ENCODE results near the gene RHBDF2. TPM values are rescaled to one million over a fixed set of nuclear protein-coding genes. Genes with fewer than 3 reads are reported as not detected.
"Not testable (repeated sequence)": the region's sequence is repeated elsewhere in the genome, so short reads cannot be mapped to it uniquely, and the experiment has no call there.

The RHBDF2 gene
- total and polyA plus RNA-seq, 4 donors, result 2.6 to 45.0 (median 21.0) TPM

GRCh38 chr17:76534831-76535732, 33.9 kb upstream of the RHBDF2 start:
- whole genome bisulfite sequencing, 2 donors, result 90% methylated on average over 7 of the region's 7 CpGs
- DNase-seq (peak in 1 of 2 donors; percentile 68), ATAC-seq (ENCODE audit: low FRiP score) (no peak)
- intact Hi-C loops (cut with DNase I), result no loop called here
- Histone ChIP-seq H3K27me3 (ENCODE audit: control insufficient read depth in 1 of 2, insufficient read depth in 2 of 2, low read length in 1 of 2) (no peaks in the 10 kb centered on the region), H3K27ac (ENCODE audit: low read depth in 1 of 2, low read length in 2 of 2) (no peak overlapping the region), H3K9me3 (ENCODE audit: control insufficient read depth, low read length) (no peaks in the 10 kb centered on the region), H3K4me3 (ENCODE audit: low read length in 2 of 2) (no peak overlapping the region), H3K4me1 (ENCODE audit: control insufficient read depth in 1 of 2, insufficient read depth in 2 of 2, low read length in 2 of 2) (no peaks in the 10 kb centered on the region), H3K36me3 (ENCODE audit: control insufficient read depth in 1 of 2, insufficient read depth in 2 of 2, low read length in 1 of 2) (no peaks in the 10 kb centered on the region)

GRCh38 chr17:76533640-76534359, 32.6 kb upstream of the RHBDF2 start:
- DNase-seq; H3K4me1 ChIP-seq (ENCODE audit: control insufficient read depth in 1 of 2, insufficient read depth in 2 of 2, low read length in 2 of 2); H3K36me3 ChIP-seq (ENCODE audit: control insufficient read depth in 1 of 2, insufficient read depth in 2 of 2, low read length in 1 of 2); ATAC-seq (ENCODE audit: low FRiP score); H3K27me3 ChIP-seq (ENCODE audit: control insufficient read depth in 1 of 2, insufficient read depth in 2 of 2, low read length in 1 of 2); H3K4me3 ChIP-seq (ENCODE audit: low read length in 2 of 2); H3K27ac ChIP-seq (ENCODE audit: low read depth in 1 of 2, low read length in 2 of 2); H3K9me3 ChIP-seq (ENCODE audit: control insufficient read depth, low read length); intact Hi-C loops (cut with DNase I): not testable (repeated sequence)
- 95 to 97% methylated on average over 9 of the region's 9 CpGs for WGBS, 2 donors

GRCh38 chr17:76532072-76532651, 30.9 kb upstream of the RHBDF2 start:
- Histone ChIP-seq H3K27ac (ENCODE audit: low read depth in 1 of 2, low read length in 2 of 2) (no peak overlapping the region), H3K9me3 (ENCODE audit: control insufficient read depth, low read length) (no peaks in the 10 kb centered on the region), H3K36me3 (ENCODE audit: control insufficient read depth in 1 of 2, insufficient read depth in 2 of 2, low read length in 1 of 2) (no peaks in the 10 kb centered on the region), H3K4me1 (ENCODE audit: control insufficient read depth in 1 of 2, insufficient read depth in 2 of 2, low read length in 2 of 2) (no peaks in the 10 kb centered on the region), H3K4me3 (ENCODE audit: low read length in 2 of 2) (no peak overlapping the region), H3K27me3 (ENCODE audit: control insufficient read depth in 1 of 2, insufficient read depth in 2 of 2, low read length in 1 of 2) (no peaks in the 10 kb centered on the region)
- 92 to 96% methylated on average over 8 of the region's 8 CpGs for WGBS, 2 donors
- DNase-seq, result no peak
- ATAC-seq (ENCODE audit: low FRiP score), result no peak
- intact Hi-C loops (cut with DNase I), result no loop called here

- ATAC-seq (ENCODE audit: low FRiP score), result no peak
- Histone ChIP-seq H3K4me1 (ENCODE audit: control insufficient read depth in 1 of 2, insufficient read depth in 2 of 2, low read length in 2 of 2) (no peaks in the 10 kb centered on the region), H3K27ac (ENCODE audit: low read depth in 1 of 2, low read length in 2 of 2) (no peak overlapping the region), H3K9me3 (ENCODE audit: control insufficient read depth, low read length) (no peaks in the 10 kb centered on the region), H3K27me3 (ENCODE audit: control insufficient read depth in 1 of 2, insufficient read depth in 2 of 2, low read length in 1 of 2) (no peaks in the 10 kb centered on the region), H3K36me3 (ENCODE audit: control insufficient read depth in 1 of 2, insufficient read depth in 2 of 2, low read length in 1 of 2) (no peaks in the 10 kb centered on the region), H3K4me3 (ENCODE audit: low read length in 2 of 2) (no peak overlapping the region)
- DNase-seq, result no peak
- 89 to 92% methylated on average over 18 of the region's 18 CpGs for WGBS, 2 donors
- intact Hi-C loops (cut with DNase I), result no loop called here
These were observed 30.3 kb upstream of the RHBDF2 start for GRCh38 chr17:76531486-76532038.

DNA sequence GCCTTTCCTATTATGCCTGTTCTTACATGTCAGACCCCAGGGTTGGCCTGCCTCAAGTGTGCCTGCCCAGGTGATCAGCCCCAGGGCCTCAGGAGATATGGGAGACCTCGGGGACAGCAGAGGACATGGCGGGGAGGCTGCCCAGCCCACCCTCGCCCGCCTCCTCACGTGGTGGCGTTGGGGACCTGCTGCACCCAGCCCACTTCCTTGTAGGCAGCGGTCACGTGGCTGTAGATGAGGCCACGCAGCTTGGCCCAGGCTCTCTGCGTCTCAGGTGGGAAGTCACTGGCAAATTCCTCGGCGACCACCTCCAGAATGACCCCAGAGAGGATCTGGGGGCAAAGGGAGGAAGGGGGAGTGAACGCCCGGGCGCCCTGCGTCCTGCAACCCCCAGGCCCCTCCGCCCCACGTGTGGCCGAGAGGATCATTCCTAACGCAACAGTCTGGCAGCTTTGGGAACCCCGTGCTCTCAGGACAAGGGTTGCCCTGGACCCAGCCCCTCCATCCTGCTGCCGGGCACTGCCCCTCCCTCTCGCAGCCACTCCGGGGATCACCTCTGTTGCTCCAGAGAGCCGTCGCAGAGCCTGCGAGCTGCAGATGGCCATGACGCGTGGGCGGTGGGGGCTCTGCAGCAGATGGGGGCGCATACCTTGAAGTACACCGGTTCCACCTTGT, 29.7 kb upstream of the RHBDF2 start:
- Histone ChIP-seq H3K36me3 (ENCODE audit: control insufficient read depth in 1 of 2, insufficient read depth in 2 of 2, low read length in 1 of 2) (no peaks in the 10 kb centered on the region), H3K9me3 (ENCODE audit: control insufficient read depth, low read length) (no peaks in the 10 kb centered on the region), H3K4me1 (ENCODE audit: control insufficient read depth in 1 of 2, insufficient read depth in 2 of 2, low read length in 2 of 2) (no peaks in the 10 kb centered on the region), H3K4me3 (ENCODE audit: low read length in 2 of 2) (no peak overlapping the region), H3K27ac (ENCODE audit: low read depth in 1 of 2, low read length in 2 of 2) (no peak overlapping the region), H3K27me3 (ENCODE audit: control insufficient read depth in 1 of 2, insufficient read depth in 2 of 2, low read length in 1 of 2) (no peaks in the 10 kb centered on the region)
- WGBS, 2 donors, result 91 to 95% methylated on average over 29 to 32 of the region's 32 CpGs
- no peak for ATAC-seq (ENCODE audit: low FRiP score)
- intact Hi-C loops (cut with DNase I), result no loop called here
- DNase-seq, result peak in 1 of 2 donors; percentile 67

GRCh38 chr17:76530095-76530723, 29.0 kb upstream of the RHBDF2 start:
- Histone ChIP-seq H3K9me3 (ENCODE audit: control insufficient read depth, low read length) (no peaks in the 10 kb centered on the region), H3K4me3 (ENCODE audit: low read length in 2 of 2) (no peak overlapping the region), H3K36me3 (ENCODE audit: control insufficient read depth in 1 of 2, insufficient read depth in 2 of 2, low read length in 1 of 2) (no peaks in the 10 kb centered on the region), H3K4me1 (ENCODE audit: control insufficient read depth in 1 of 2, insufficient read depth in 2 of 2, low read length in 2 of 2) (no peaks in the 10 kb centered on the region), H3K27ac (ENCODE audit: low read depth in 1 of 2, low read length in 2 of 2) (no peak overlapping the region), H3K27me3 (ENCODE audit: control insufficient read depth in 1 of 2, insufficient read depth in 2 of 2, low read length in 1 of 2) (no peaks in the 10 kb centered on the region)
- DNase-seq (peak; percentile 71 to 85), ATAC-seq (ENCODE audit: low FRiP score) (peak; percentile 73)
- intact Hi-C loops (cut with DNase I), result no loop called here
- WGBS, 2 donors, result 26 to 41% methylated on average over 22 to 23 of the region's 23 CpGs

DNA sequence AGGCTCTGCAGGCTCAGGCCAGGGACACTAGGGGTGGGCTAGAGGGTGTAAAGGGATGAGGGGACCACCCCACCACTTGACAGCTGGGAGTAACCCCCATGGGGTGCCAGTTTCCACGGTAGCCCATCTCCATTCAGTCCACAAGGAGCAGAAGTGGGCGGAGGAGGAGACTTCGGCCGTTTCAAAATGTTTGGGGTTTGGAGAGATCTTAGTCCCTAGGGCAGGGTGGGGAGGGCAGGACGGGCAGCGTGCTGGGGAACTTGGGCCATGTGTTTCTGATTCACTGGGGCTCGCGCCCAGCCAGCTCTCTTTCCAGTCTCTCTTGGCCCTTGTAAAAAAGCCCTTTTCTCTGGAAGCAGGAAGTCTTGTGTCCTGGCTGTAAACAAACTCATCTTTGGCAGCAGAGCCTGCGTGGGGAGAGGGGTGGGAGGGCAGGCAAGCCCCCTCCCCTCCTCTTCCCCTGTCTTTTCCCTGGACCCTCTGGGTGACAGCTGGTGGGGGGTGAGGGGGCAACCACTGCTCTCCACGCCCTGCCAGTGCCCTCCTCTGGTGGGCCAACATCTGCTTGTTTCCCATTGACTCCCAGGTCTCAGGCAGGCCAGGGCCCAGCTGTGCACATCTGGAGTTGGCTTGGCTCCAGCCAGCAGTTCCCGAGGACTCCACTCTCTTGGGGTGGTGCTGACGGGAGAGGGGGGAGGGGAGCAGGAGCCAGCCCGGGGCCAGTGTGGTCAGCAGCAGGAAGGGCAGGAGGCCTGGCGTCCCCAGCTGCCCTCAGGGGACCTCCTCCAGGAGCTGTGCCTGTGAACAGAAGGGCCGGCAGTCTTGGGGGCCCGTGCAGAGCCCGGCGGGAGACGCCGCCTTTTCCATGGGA, 28.2 kb upstream of the RHBDF2 start:
- peak overlapping the region in 1 of 2 donors; percentile 29 for H3K27ac ChIP-seq (ENCODE audit: low read depth in 1 of 2, low read length in 2 of 2)
- no peaks in the 10 kb centered on the region for H3K4me1 ChIP-seq (ENCODE audit: control insufficient read depth in 1 of 2, insufficient read depth in 2 of 2, low read length in 2 of 2)
- no peaks in the 10 kb centered on the region for H3K27me3 ChIP-seq (ENCODE audit: control insufficient read depth in 1 of 2, insufficient read depth in 2 of 2, low read length in 1 of 2)
- intact Hi-C loops (cut with DNase I), result loop anchor here (10.0 kb wide), 1 partner anchor 185 kb away; the partner anchor contains the start of gene MXRA7 (in 2 of the 2)
- no peaks in the 10 kb centered on the region for H3K36me3 ChIP-seq (ENCODE audit: control insufficient read depth in 1 of 2, insufficient read depth in 2 of 2, low read length in 1 of 2)
- DNase-seq (peak; percentile 90 to 92), ATAC-seq (ENCODE audit: low FRiP score) (peak; percentile 84)
- no peaks in the 10 kb centered on the region for H3K9me3 ChIP-seq (ENCODE audit: control insufficient read depth, low read length)
- no peak overlapping the region for H3K4me3 ChIP-seq (ENCODE audit: low read length in 2 of 2)
- WGBS, 2 donors, result 4 to 8% methylated on average over 20 of the region's 20 CpGs
